Mucosa of descending colon (tissue), 3 donors: ENCODE measurements around the gene MYO19. TPM values are rescaled to one million over a fixed set of nuclear protein-coding genes. Genes with fewer than 3 reads are reported as not detected.

Experiments used
- ATAC-seq: fragments of 200-7000 bp; cut with Tn5 transposase; one replicate; pipeline ENCODE4 v1.9.1; 2020; ENCODE audit warnings: mild to moderate bottlenecking, moderate library complexity
- DNase-seq, 3 donors: peaks; one replicate each; pipeline ENCODE4 v3.0.0-alpha.2; 2020
- H3K36me3 ChIP-seq: fragments of 200-600 bp; one replicate; pipeline ENCODE4 v1.8.0; 2021; ENCODE audit warnings: low read depth, mild to moderate bottlenecking
- H3K4me1 ChIP-seq: fragments of 200-600 bp; one replicate; pipeline ENCODE4 v1.8.0; 2021; ENCODE audit warnings: low read depth, mild to moderate bottlenecking
- H3K4me3 ChIP-seq: fragments of 200-600 bp; one replicate; pipeline ENCODE4 v1.8.0; 2021; ENCODE audit warnings: mild to moderate bottlenecking
- H3K9me3 ChIP-seq: fragments of 200-600 bp; one replicate; pipeline ENCODE4 v1.8.0; 2021; ENCODE audit warnings: mild to moderate bottlenecking
- intact Hi-C, 2 donors: fragments of 100-400 bp; cut with DNase I in 1 of 2; cut with micrococcal nuclease in 1 of 2; formaldehyde crosslinking; loops; one replicate each; pipeline versions ENCODE4 v1.11.0 to v1.11.1; 2022; cut with DNase I, micrococcal nuclease
- total RNA-seq, 3 donors: library from RNA; stranded (reverse); fragmentation: NEBNext Ultra II Directional in 2 of 3; extraction: Animal tissue kit (Norgen Biotek cat#: 25700) in 2 of 3; gene quantifications; one replicate each; pipeline versions ENCODE4 v1.2.1 to v1.2.4, GENCODE V29; 2021 to 2023
- TF ChIP-seq, protein P1 (sequence below): fragments of 200-600 bp; IDR thresholded peaks from one replicate; pipeline ENCODE4 v1.8.0; 2022; ENCODE audit warnings: antibody characterized with exemption, mild to moderate bottlenecking
- donor health status: DM: no; HTN: no; CAD: no; lungs with moderate emphysema.
- donor health status: DM: no; HTN: no; CAD: no.
- donor health status: DM: no; HTN: yes; CAD: no.

Gene MYO19
- total RNA-seq, 3 donors from 2014 or later = 67.5 to 103 (median 93.4) TPM

DNA sequence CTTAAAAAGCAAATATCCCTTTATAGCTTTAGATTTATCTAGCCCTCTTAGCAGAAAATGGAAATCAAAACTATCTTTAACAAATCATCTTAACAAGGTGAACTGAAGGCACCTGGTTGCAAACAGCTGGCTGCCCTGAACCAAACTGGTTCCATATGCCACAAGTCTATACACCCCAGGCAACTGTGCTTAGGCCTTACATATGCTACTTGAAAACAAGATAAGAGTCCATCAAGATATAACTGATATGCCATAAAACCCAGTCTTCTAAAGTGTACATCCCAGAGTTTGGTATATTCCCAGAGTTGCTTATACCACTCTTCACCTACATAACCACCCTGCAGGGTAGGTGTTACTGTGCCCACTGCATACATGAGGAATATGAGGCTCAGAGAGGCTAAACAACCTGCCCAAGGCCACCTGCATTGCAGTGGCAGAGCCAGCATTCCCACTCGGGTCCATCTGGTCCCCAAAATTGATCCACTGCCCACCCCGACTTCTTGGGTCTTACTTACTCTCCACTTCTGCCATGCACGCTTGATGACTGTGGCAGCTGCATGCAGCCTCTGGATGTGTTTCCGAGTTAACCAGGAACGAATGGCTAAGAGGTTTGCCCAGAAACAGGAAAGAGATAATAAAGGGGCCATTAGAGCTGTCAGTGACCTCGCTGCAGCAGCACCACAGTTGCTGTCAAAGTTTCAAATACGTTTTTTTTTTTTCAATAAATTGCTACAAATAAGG lies 35.9 kb downstream of the MYO19 start:
- TF ChIP-seq, protein P1, sequence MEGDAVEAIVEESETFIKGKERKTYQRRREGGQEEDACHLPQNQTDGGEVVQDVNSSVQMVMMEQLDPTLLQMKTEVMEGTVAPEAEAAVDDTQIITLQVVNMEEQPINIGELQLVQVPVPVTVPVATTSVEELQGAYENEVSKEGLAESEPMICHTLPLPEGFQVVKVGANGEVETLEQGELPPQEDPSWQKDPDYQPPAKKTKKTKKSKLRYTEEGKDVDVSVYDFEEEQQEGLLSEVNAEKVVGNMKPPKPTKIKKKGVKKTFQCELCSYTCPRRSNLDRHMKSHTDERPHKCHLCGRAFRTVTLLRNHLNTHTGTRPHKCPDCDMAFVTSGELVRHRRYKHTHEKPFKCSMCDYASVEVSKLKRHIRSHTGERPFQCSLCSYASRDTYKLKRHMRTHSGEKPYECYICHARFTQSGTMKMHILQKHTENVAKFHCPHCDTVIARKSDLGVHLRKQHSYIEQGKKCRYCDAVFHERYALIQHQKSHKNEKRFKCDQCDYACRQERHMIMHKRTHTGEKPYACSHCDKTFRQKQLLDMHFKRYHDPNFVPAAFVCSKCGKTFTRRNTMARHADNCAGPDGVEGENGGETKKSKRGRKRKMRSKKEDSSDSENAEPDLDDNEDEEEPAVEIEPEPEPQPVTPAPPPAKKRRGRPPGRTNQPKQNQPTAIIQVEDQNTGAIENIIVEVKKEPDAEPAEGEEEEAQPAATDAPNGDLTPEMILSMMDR = no peak
- no peak for ATAC-seq

GRCh38 chr17:36498155-36498554 lies 36.5 kb downstream of the MYO19 start:
- TF ChIP-seq, protein P1 = no peak
- no peak overlapping the region for H3K4me3 ChIP-seq
- no peak for ATAC-seq
- H3K9me3 ChIP-seq = no peaks in the 10 kb centered on the region
- no peaks in the 10 kb centered on the region for H3K4me1 ChIP-seq
- no peak for DNase-seq
- intact Hi-C loops = no loop called here
- H3K36me3 ChIP-seq = peaks cover 23% of the 10 kb centered on the region

More for the DNA sequence above, 35.9 kb downstream of the MYO19 start:
- no peak overlapping the region for H3K4me3 ChIP-seq
- no peak for DNase-seq
- H3K4me1 ChIP-seq = no peaks in the 10 kb centered on the region
- peaks cover 18% of the 10 kb centered on the region for H3K36me3 ChIP-seq
- intact Hi-C loops = no loop called here
- no peaks in the 10 kb centered on the region for H3K9me3 ChIP-seq

GRCh38 chr17:36496018-36496789 lies 38.5 kb downstream of the MYO19 start:
- no peak for DNase-seq
- intact Hi-C loops = no loop called here
- TF ChIP-seq, protein P1 = no peak
- Histone ChIP-seq H3K4me3 (no peak overlapping the region), H3K4me1 (no peaks in the 10 kb centered on the region), H3K36me3 (peaks cover 25% of the 10 kb centered on the region), H3K9me3 (no peaks in the 10 kb centered on the region)
- no peak for ATAC-seq

DNA sequence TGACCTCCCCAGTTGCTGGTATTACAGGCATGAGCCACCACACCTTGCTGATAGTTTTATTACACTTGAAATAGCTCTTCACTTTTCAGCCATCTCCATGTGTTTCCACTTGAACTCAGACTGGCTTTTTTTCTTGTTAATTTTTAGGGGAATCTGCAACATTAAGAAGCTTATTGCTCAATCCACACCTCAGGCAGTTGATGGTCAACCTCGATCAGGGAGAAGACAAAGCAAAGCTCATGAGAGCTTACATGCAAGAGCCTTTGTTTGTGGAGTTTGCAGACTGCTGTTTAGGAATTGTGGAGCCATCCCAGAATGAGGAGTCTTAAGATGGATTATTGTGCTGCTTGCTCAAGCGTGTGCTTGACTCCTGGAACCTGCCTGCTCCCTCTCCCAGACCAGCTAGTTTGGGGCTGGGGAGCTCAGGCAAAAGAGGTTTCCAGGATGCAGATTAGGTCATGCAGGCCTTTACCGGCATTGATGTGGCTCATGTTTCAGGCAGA lies 39.5 kb downstream of the MYO19 start:
- no peak for DNase-seq
- Histone ChIP-seq H3K4me3 (no peak overlapping the region), H3K9me3 (no peaks in the 10 kb centered on the region), H3K36me3 (peaks cover 25% of the 10 kb centered on the region), H3K4me1 (no peaks in the 10 kb centered on the region)
- TF ChIP-seq, protein P1 = no peak
- intact Hi-C loops = no loop called here
- no peak for ATAC-seq

DNA sequence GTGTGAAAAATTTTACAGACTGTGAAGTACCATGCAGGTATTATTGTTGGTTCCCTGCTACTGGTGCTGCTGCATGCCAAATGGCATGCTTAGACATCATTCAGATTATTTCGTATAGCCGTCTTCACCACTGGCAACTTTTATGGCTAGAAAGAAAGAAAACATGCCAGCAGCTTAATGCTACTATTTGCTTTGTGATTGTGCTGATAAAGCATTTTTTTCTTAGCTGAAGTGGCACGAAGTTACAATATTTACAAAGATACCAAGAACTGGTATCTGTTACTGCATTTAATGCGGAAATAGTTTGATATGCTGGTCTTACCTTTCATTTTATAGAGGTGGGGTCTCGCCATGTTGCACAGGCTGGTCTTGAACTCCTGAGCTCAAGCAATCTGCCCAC lies 40.0 kb downstream of the MYO19 start:
- no peak overlapping the region for H3K4me3 ChIP-seq
- DNase-seq (no peak), ATAC-seq (no peak)
- H3K36me3 ChIP-seq = peaks cover 25% of the 10 kb centered on the region
- H3K9me3 ChIP-seq = no peaks in the 10 kb centered on the region
- TF ChIP-seq, protein P1 = no peak
- intact Hi-C loops = no loop called here
- H3K4me1 ChIP-seq = no peaks in the 10 kb centered on the region
